Stimulated activated CD4-positive, alpha-beta T cell treated with anti-CD3 and anti-CD28 coated beads, Interleukin-4, amount 100 ng/mL, for 1 hour (primary cell): ENCODE data around the gene MAML3.

Source experiments
- DNase-seq: peaks from one replicate; pipeline ENCODE4 v3.0.0-alpha.2; 2020

Gene MAML3

DNA sequence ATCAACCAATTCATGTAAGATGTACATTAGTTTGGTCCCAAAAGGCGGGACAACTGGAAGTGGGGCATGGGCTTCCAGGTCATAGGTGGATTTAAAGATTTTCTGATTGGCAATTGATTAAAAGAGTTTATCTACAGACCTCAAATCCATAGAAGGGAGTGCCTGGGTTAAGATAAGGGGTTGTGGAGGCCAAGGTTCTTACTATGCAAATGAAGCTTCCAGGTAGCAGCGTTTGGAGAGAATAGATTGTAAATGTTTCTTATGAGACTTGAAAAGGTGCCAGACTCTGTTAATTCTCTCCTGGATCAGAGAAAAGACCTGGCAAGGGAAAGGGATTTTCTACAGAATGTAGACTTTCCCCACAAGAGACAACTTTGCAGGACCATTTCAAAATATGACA is 485.9 kb downstream of the MAML3 start:
- DNase-seq = no peak
